Colonic mucosa (tissue), 4 donors: ENCODE data around the gene ELMO1. TPM values are rescaled to one million over a fixed set of nuclear protein-coding genes. Genes with fewer than 3 reads are reported as not detected.

Source experiments
- DNase-seq: peaks from one replicate; pipeline ENCODE4 v3.0.0-alpha.2; 2020
- H3K27ac ChIP-seq: fragments of 200-600 bp; one replicate; pipeline ENCODE4 v1.8.0; 2021
- H3K27me3 ChIP-seq: fragments of 200-600 bp; one replicate; pipeline ENCODE4 v1.8.0; 2021
- H3K36me3 ChIP-seq: fragments of 200-600 bp; one replicate; pipeline ENCODE4 v1.8.0; 2021
- H3K4me1 ChIP-seq: fragments of 200-600 bp; one replicate; pipeline ENCODE4 v1.8.0; 2021; ENCODE audit warnings: mild to moderate bottlenecking
- H3K4me3 ChIP-seq: fragments of 200-600 bp; one replicate; pipeline ENCODE4 v1.8.0; 2021
- H3K9ac ChIP-seq, 2 donors: one replicate each; pipeline ENCODE4 v1.7.0; 2013; ENCODE audit warnings: control low read depth in 2 of 2, low read depth in 2 of 2, low read length in 2 of 2
- H3K9me3 ChIP-seq: fragments of 200-600 bp; one replicate; pipeline ENCODE4 v1.8.0; 2021
- CTCF ChIP-seq: fragments of 200-600 bp; IDR thresholded peaks from one replicate; pipeline ENCODE4 v1.8.0; 2022; ENCODE audit warnings: antibody characterized with exemption, mild to moderate bottlenecking
- intact Hi-C: fragments of 100-400 bp; cut with DNase I; formaldehyde crosslinking; loops from one replicate; pipeline ENCODE4 v1.14.1; 2022
- total RNA-seq, 2 donors: library from RNA; stranded (reverse); fragmentation: NEBNext Ultra II Directional in 1 of 2; extraction: Animal tissue kit (Norgen Biotek cat#: 25700) in 1 of 2; gene quantifications; one replicate each; pipeline ENCODE4 v1.2.1, GENCODE V29; 2021
- donor health status: healthy.
- donor health status: DM: no; HTN: no; CAD: no.
- donor health status: DM: no; HTN: no; CAD: no.

Gene ELMO1
- total RNA-seq, 2 donors from 2014 or later: 4.2 to 4.7 TPM

GRCh38 chr7:37097983-37098382 lies 350.7 kb downstream of the ELMO1 start:
- no peaks in the 10 kb centered on the region for H3K27me3 ChIP-seq
- intact Hi-C loops: no loop called here
- H3K9me3 ChIP-seq: no peaks in the 10 kb centered on the region
- TF ChIP-seq CTCF: no peak
- no peak for DNase-seq
- no peak overlapping the region for H3K9ac ChIP-seq
- H3K27ac ChIP-seq: no peak overlapping the region
- no peaks in the 10 kb centered on the region for H3K4me1 ChIP-seq
- H3K4me3 ChIP-seq: no peak overlapping the region
- no peaks in the 10 kb centered on the region for H3K36me3 ChIP-seq

GRCh38 chr7:37097276-37097675 lies 351.4 kb downstream of the ELMO1 start:
- TF ChIP-seq CTCF: no peak
- Histone ChIP-seq H3K9me3 (no peaks in the 10 kb centered on the region), H3K27ac (no peak overlapping the region), H3K4me1 (no peaks in the 10 kb centered on the region), H3K27me3 (no peaks in the 10 kb centered on the region), H3K36me3 (no peaks in the 10 kb centered on the region), H3K9ac (no peak overlapping the region), H3K4me3 (no peak overlapping the region)
- no peak for DNase-seq
- intact Hi-C loops: no loop called here

- Histone ChIP-seq H3K27me3 (no peaks in the 10 kb centered on the region), H3K4me3 (no peak overlapping the region), H3K4me1 (no peaks in the 10 kb centered on the region), H3K36me3 (no peaks in the 10 kb centered on the region), H3K9ac (no peak overlapping the region), H3K27ac (no peak overlapping the region), H3K9me3 (no peaks in the 10 kb centered on the region)
- TF ChIP-seq CTCF: no peak
- no peak for DNase-seq
- intact Hi-C loops: no loop called here
These were observed 352.3 kb downstream of the ELMO1 start for GRCh38 chr7:37096341-37096740.

- Histone ChIP-seq H3K36me3 (no peaks in the 10 kb centered on the region), H3K9ac (no peak overlapping the region), H3K4me3 (no peak overlapping the region), H3K9me3 (no peaks in the 10 kb centered on the region), H3K27me3 (no peaks in the 10 kb centered on the region), H3K4me1 (no peaks in the 10 kb centered on the region), H3K27ac (no peak overlapping the region)
- TF ChIP-seq CTCF: no peak
- DNase-seq: no peak
- intact Hi-C loops: no loop called here
These were observed 353.5 kb downstream of the ELMO1 start for GRCh38 chr7:37095122-37095521.

GRCh38 chr7:37093257-37093656 lies 355.4 kb downstream of the ELMO1 start:
- Histone ChIP-seq H3K4me3 (no peak overlapping the region), H3K36me3 (no peaks in the 10 kb centered on the region), H3K9ac (no peak overlapping the region), H3K27me3 (no peaks in the 10 kb centered on the region), H3K9me3 (no peaks in the 10 kb centered on the region), H3K27ac (no peak overlapping the region), H3K4me1 (no peaks in the 10 kb centered on the region)
- intact Hi-C loops: no loop called here
- no peak for TF ChIP-seq CTCF
- no peak for DNase-seq

- no peak overlapping the region for H3K9ac ChIP-seq
- H3K36me3 ChIP-seq: no peaks in the 10 kb centered on the region
- H3K27ac ChIP-seq: no peak overlapping the region
- DNase-seq: no peak
- no peaks in the 10 kb centered on the region for H3K27me3 ChIP-seq
- no peak for TF ChIP-seq CTCF
- H3K4me3 ChIP-seq: no peak overlapping the region
- no peaks in the 10 kb centered on the region for H3K9me3 ChIP-seq
- no peaks in the 10 kb centered on the region for H3K4me1 ChIP-seq
- intact Hi-C loops: no loop called here
These were observed 356.1 kb downstream of the ELMO1 start for GRCh38 chr7:37092548-37092947.
